ENCODE data around the gene SEC14L5. TPM values are rescaled to one million over a fixed set of nuclear protein-coding genes. Genes with fewer than 3 reads are reported as not detected.

SEC14L5 gene
- total RNA-seq, 1 experiment from 2014 or later = 2.3 TPM

- no peaks in the 10 kb centered on the region for H3K36me3 Mint-ChIP-seq
- POLR2A ChIA-PET = no interaction called here
- H3K9me3 Mint-ChIP-seq = no peaks in the 10 kb centered on the region
- H3K4me3 Mint-ChIP-seq = no peak overlapping the region
- CTCF ChIA-PET = interaction anchor here (1.1 to 1.5 kb wide), 2 partner anchors 17 to 28 kb away, joined by 5 read pairs; no protein-coding TSS in a partner anchor
- no peak for ATAC-seq
- no peak for TF ChIP-seq E2F1 (CRISPR knock-in tag; IDR thresholded peaks at IDR 0.05)
- no peak for TF ChIP-seq E2F5 (CRISPR knock-in tag; IDR thresholded peaks at IDR 0.05)
- TF ChIP-seq ZNF423 (CRISPR knock-in tag; IDR thresholded peaks at IDR 0.05) = no peak
- TF ChIP-seq ZBTB21 (CRISPR knock-in tag; IDR thresholded peaks at IDR 0.05; ENCODE audit: borderline replicate concordance) = no peak
- TF ChIP-seq ATF6 (CRISPR knock-in tag; IDR thresholded peaks at IDR 0.05) = no peak
- no peak for TF ChIP-seq NFATC4 (CRISPR knock-in tag; IDR thresholded peaks at IDR 0.05)
- no peak for TF ChIP-seq HMGXB4 (CRISPR knock-in tag; IDR thresholded peaks at IDR 0.05)
- no peak for TF ChIP-seq MYBL2 (CRISPR knock-in tag; IDR thresholded peaks at IDR 0.05)
- TF ChIP-seq ERG (CRISPR knock-in tag; IDR thresholded peaks at IDR 0.05) = no peak
- no peak for TF ChIP-seq ZSCAN18 (CRISPR knock-in tag; IDR thresholded peaks at IDR 0.05)
- no peak for DNase-seq (ENCODE audit: low spot score)
- H3K4me1 Mint-ChIP-seq = no peaks in the 10 kb centered on the region
- no peak overlapping the region for H3K27ac Mint-ChIP-seq
- no peaks in the 10 kb centered on the region for H3K27me3 Mint-ChIP-seq (ENCODE audit: low read depth)
Observed at GRCh38 chr16:5008311-5008731, 50.2 kb downstream of the SEC14L5 start.

- TF ChIP-seq USF1 (CRISPR knock-in tag; IDR thresholded peaks at IDR 0.05) (peak; percentile 80), NFE2L1 (CRISPR knock-in tag; IDR thresholded peaks at IDR 0.05) (no peak), MAX (CRISPR knock-in tag; IDR thresholded peaks at IDR 0.05) (0 out of 2 replicates have a peak, but pooled peaks have one; percentile 48), USF2 (CRISPR knock-in tag; IDR thresholded peaks at IDR 0.05) (peak; percentile 74), ZSCAN18 (CRISPR knock-in tag; IDR thresholded peaks at IDR 0.05) (no peak), JAZF1 (CRISPR knock-in tag; IDR thresholded peaks at IDR 0.05) (no peak)
- Mint-ChIP-seq H3K27ac (no peak overlapping the region), H3K27me3 (ENCODE audit: low read depth) (no peaks in the 10 kb centered on the region; the same call in 1 of the 2 replicates), H3K36me3 (no peaks in the 10 kb centered on the region), H3K9me3 (peaks cover 3% of the 10 kb centered on the region; the same call in 1 of the 2 replicates), H3K4me3 (no peak overlapping the region), H3K4me1 (no peaks in the 10 kb centered on the region)
- DNase-seq (ENCODE audit: low spot score) = peak; percentile 36
- ChIA-PET CTCF (interaction anchor here (1.0 to 2.3 kb wide), 4 partner anchors 14 to 74 kb away, joined by 3 to 20 read pairs (median 3); no protein-coding TSS in a partner anchor), POLR2A (interaction anchor here (2.5 kb wide), 1 partner anchor 10 kb away, joined by 5 read pairs; no protein-coding TSS in a partner anchor)
- ATAC-seq = peak; percentile 84
Observed at GRCh38 chr16:5010576-5011329, 52.6 kb downstream of the SEC14L5 start.
